B cell (primary cell): Measurements from ENCODE around the gene HECA. TPM values are rescaled to one million over a fixed set of nuclear protein-coding genes. Genes with fewer than 3 reads are reported as not detected.

Experiments used
- ATAC-seq: fragments of 200-7000 bp; cut with Tn5 transposase; one replicate; pipeline ENCODE4 v1.10.0; 2021; ENCODE audit warnings: low read depth, mild to moderate bottlenecking, moderate number of reproducible peaks, moderate library complexity
- CTCF ChIA-PET: fragments of 350-600 bp; sonication (Branson Sonifier 250); formaldehyde crosslinking; loops from one replicate; lab custom pipeline; 2021; ENCODE audit warnings: antibody characterized with exemption, inconsistent platforms; lab: Charles Lee
- POLR2A ChIA-PET: fragments of 350-600 bp; sonication (Branson Sonifier 250); formaldehyde crosslinking; loops from one replicate; lab custom pipeline; 2021; ENCODE audit warnings: antibody characterized with exemption; lab: Charles Lee
- DNase-seq: peaks from one replicate; pipeline ENCODE4 v3.0.0; 2013
- H2AFZ ChIP-seq: 2 replicates; pipeline ENCODE4 v1.6.1; 2012; ENCODE audit warnings: mild to moderate bottlenecking, low read depth, low read length; ENCODE audit not compliant: insufficient read depth, poor library complexity, severe bottlenecking
- H3K27ac ChIP-seq, 2 donors: 1 replicate in 1 of 2; 2 replicates in 1 of 2; pipeline ENCODE4 v1.5.1; 2012 to 2013; ENCODE audit warnings: low read length in 2 of 2, mild to moderate bottlenecking in 2 of 2, moderate library complexity in 1 of 2
- H3K27me3 ChIP-seq, 4 experiments: fragments of 200-600 bp in 1 of 4; sonication (generic) in 1 of 4; replicated peaks in 1 of 4; 1 replicate in 2 of 4; 2 replicates in 2 of 4; pipeline versions ENCODE4 v1.6.1 to v1.7.0; 2013 to 2016; ENCODE audit warnings: low read length in 3 of 4, mild to moderate bottlenecking in 2 of 4, mixed read lengths in 1 of 4, moderate library complexity in 1 of 4; ENCODE audit not compliant: insufficient read depth in 4 of 4, control insufficient read depth in 3 of 4; ENCODE audit errors: control extremely low read depth in 1 of 4
- H3K36me3 ChIP-seq, 2 experiments: replicated peaks in 1 of 2; 1 replicate in 1 of 2; 2 replicates in 1 of 2; pipeline versions ENCODE4 v1.6.1 to v1.7.1; 2013; ENCODE audit warnings: low read length in 1 of 2; ENCODE audit not compliant: insufficient read depth in 2 of 2, control insufficient read depth in 1 of 2; ENCODE audit errors: control extremely low read depth in 1 of 2, extremely low read depth in 1 of 2
- H3K4me1 ChIP-seq, 2 donors: fragments of 200-600 bp in 1 of 2; sonication (generic) in 1 of 2; 1 replicate in 1 of 2; 2 replicates in 1 of 2; pipeline versions ENCODE4 v1.5.1 to v1.6.1; 2013 to 2017; ENCODE audit warnings: low read length in 2 of 2; ENCODE audit not compliant: control insufficient read depth in 2 of 2, insufficient read depth in 2 of 2
- H3K4me2 ChIP-seq: replicated peaks from 2 replicates; pipeline ENCODE3; 2012; ENCODE audit warnings: mild to moderate bottlenecking, low read depth, low read length; ENCODE audit not compliant: poor library complexity, severe bottlenecking
- H3K4me3 ChIP-seq, 5 experiments: fragments of 200-600 bp in 1 of 5; sonication (generic) in 1 of 5; 1 replicate in 3 of 5; 2 replicates in 2 of 5; pipeline versions ENCODE4 v1.5.1 to v1.7.0; 2011 to 2016; ENCODE audit warnings: low read length in 4 of 5, mild to moderate bottlenecking in 4 of 5, low read depth in 2 of 5, control low read depth in 1 of 5, moderate library complexity in 1 of 5; ENCODE audit not compliant: insufficient read depth in 1 of 5; ENCODE audit errors: control extremely low read depth in 1 of 5, extremely low read depth in 1 of 5
- H3K79me2 ChIP-seq: fragments of 200-600 bp; sonication (generic); one replicate; pipeline ENCODE4 v1.6.0; 2016; ENCODE audit warnings: low read length; ENCODE audit not compliant: control insufficient read depth, insufficient read depth
- H3K9ac ChIP-seq: fragments of 200-600 bp; sonication (generic); 2 replicates; pipeline ENCODE4 v1.6.1; 2017; ENCODE audit warnings: mild to moderate bottlenecking, low read length, moderate library complexity
- H3K9me3 ChIP-seq, 3 donors: one replicate each; pipeline versions ENCODE4 v1.6.1 to v1.7.1; 2013; ENCODE audit warnings: low read length in 2 of 3; ENCODE audit not compliant: control insufficient read depth in 2 of 3, insufficient read depth in 1 of 3; ENCODE audit errors: control extremely low read depth in 1 of 3
- H4K20me1 ChIP-seq: 2 replicates; pipeline ENCODE4 v1.6.0; 2012; ENCODE audit warnings: mild to moderate bottlenecking, low read length; ENCODE audit not compliant: insufficient read depth, control insufficient read depth, poor library complexity, severe bottlenecking
- H3K27ac Mint-ChIP-seq: one replicate; pipeline ENCODE4 v1.8.0; 2021; ENCODE audit warnings: mixed read lengths
- H3K27me3 Mint-ChIP-seq: one replicate; pipeline ENCODE4 v1.8.0; 2021; ENCODE audit warnings: mixed read lengths
- H3K4me1 Mint-ChIP-seq: one replicate; pipeline ENCODE4 v1.8.0; 2021; ENCODE audit warnings: mixed read lengths
- H3K4me3 Mint-ChIP-seq: one replicate; pipeline ENCODE4 v1.8.0; 2021; ENCODE audit warnings: mixed read lengths
- H3K9me3 Mint-ChIP-seq: one replicate; pipeline ENCODE4 v1.8.0; 2022; ENCODE audit warnings: mixed read lengths; ENCODE audit not compliant: insufficient read depth
- EZH2 ChIP-seq: IDR thresholded peaks from 2 replicates; pipeline ENCODE4 v1.6.1; 2012; ENCODE audit warnings: borderline replicate concordance, low read depth, mild to moderate bottlenecking, moderate library complexity, low read length; ENCODE audit not compliant: insufficient read depth, poor library complexity, severe bottlenecking
- WGBS: methylation state at CpG from one replicate; pipeline ENCODE4 v1.1.5; 2013; ENCODE audit warnings: missing lambda C conversion rate; ENCODE audit not compliant: insufficient coverage; 5-methylcytosine and 5-hydroxymethylcytosine counted together
- intact Hi-C: fragments of 100-400 bp; cut with micrococcal nuclease; formaldehyde crosslinking; loops from one replicate; pipeline ENCODE4 v1.10.0; 2022
- polyA plus RNA-seq: library from polyadenylated mRNA; depleted of rRNA; stranded (reverse); fragments of >200 nt; gene quantifications from 2 replicates; pipeline ENCODE4 v1.2.3, GENCODE V29; 2012
- total RNA-seq, 2 donors: library from RNA; stranded (reverse); fragments of 120-200 nt in 1 of 2; gene quantifications; 1 replicate in 1 of 2; 2 replicates in 1 of 2; pipeline versions ENCODE4 v1.2.3 to v1.2.4, GENCODE V29; 2013 to 2022
- TF ChIP-seq, protein P1 (sequence below): fragments of 200-600 bp; IDR thresholded peaks from one replicate; pipeline ENCODE4 v1.8.0; 2022; ENCODE audit warnings: antibody characterized with exemption, mild to moderate bottlenecking

Gene HECA
- total and polyA plus RNA-seq, 2 donors (not counting 1 experiment from before 2014, with no cell fraction given), result 19.2 to 50.4 TPM

DNA sequence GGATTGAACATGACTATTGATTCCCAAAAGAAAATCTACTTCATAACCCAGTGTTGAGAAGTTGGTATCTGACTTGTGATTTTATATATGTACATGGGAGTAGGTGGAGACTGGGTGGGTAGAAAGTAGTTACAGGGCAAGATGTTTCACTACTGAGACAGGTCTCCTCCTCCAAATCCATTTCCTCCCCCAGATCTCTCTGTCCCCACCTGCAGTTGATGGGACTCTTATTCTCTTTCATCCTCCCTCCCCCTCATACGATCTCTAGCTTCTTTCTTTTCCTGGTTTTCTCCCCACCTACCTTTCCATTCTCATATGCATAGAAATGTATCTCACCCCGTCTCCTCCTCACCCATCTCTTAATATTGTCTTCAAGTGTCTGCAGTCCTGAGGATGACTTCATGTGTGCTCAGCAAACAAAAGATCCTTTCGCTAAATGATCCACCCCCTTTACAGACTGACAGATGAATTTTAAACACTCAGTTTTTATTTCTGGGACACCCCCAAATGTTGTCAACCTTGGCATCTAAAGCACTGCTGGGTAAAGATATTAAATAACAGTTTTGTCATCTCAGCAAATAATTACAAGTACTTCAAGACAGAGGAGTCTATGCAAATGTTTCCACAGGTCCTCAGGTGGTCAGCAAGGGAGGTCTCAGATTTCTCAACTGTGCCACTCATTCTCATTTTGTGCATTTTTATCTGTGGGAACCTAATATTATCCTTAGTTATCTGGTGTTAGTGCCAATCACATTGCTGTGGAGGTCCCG lies 18.7 kb upstream of the HECA start:
- Histone ChIP-seq H3K9ac (no peak overlapping the region), H3K4me1 (no peaks in the 10 kb centered on the region), H3K79me2 (no peaks in the 10 kb centered on the region), H3K36me3 (no peaks in the 10 kb centered on the region), H4K20me1 (no peaks in the 10 kb centered on the region), H3K9me3 (peaks cover 1 to 23% (median 21%) of the 10 kb centered on the region in 3 donors), H3K27ac (no peak overlapping the region), H3K27me3 (no peaks in the 10 kb centered on the region), H3K4me3 (no peak overlapping the region), H3K4me2 (no peak overlapping the region), H2AFZ (no peak overlapping the region)
- no peaks in the 10 kb centered on the region for H3K4me1 Mint-ChIP-seq
- intact Hi-C loops, result no loop called here
- 72% methylated on average over 4 of the region's 4 CpGs for WGBS
- H3K27me3 Mint-ChIP-seq, result peaks cover 9% of the 10 kb centered on the region
- no peak overlapping the region for H3K4me3 Mint-ChIP-seq
- H3K27ac Mint-ChIP-seq, result no peak overlapping the region
- no peak for DNase-seq
- ATAC-seq, result no peak
- CTCF ChIA-PET, result interaction anchor here (2.7 kb wide), 1 partner anchor 248 kb away, joined by 6 read pairs; no protein-coding TSS in a partner anchor
- TF ChIP-seq, protein P1, sequence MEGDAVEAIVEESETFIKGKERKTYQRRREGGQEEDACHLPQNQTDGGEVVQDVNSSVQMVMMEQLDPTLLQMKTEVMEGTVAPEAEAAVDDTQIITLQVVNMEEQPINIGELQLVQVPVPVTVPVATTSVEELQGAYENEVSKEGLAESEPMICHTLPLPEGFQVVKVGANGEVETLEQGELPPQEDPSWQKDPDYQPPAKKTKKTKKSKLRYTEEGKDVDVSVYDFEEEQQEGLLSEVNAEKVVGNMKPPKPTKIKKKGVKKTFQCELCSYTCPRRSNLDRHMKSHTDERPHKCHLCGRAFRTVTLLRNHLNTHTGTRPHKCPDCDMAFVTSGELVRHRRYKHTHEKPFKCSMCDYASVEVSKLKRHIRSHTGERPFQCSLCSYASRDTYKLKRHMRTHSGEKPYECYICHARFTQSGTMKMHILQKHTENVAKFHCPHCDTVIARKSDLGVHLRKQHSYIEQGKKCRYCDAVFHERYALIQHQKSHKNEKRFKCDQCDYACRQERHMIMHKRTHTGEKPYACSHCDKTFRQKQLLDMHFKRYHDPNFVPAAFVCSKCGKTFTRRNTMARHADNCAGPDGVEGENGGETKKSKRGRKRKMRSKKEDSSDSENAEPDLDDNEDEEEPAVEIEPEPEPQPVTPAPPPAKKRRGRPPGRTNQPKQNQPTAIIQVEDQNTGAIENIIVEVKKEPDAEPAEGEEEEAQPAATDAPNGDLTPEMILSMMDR, result no peak
- TF ChIP-seq EZH2, result no peak
- H3K9me3 Mint-ChIP-seq, result peaks cover 12% of the 10 kb centered on the region
- POLR2A ChIA-PET, result no interaction called here

DNA sequence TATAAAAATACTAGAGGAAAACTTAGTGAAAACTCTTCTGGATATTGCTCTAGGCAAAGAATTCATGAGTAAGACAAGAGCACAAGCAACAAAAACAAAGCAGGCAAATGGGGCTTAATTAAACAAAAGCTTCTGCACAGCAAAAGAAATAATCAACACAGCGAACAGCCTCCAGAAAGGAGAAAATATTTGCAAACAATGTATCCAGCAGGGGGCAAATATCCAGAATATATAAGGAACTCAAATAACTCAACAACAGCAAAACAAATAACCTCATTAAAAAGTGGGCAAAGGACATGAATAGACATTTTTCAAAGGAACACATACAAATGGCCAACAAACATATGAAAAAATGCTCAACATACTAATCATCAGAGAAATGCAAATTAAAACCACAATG lies 17.1 kb upstream of the HECA start:
- Mint-ChIP-seq H3K4me3 (no peak overlapping the region), H3K27ac (no peak overlapping the region), H3K4me1 (peaks cover 2% of the 10 kb centered on the region), H3K27me3 (peaks cover 9% of the 10 kb centered on the region), H3K9me3 (peaks cover 13% of the 10 kb centered on the region)
- Histone ChIP-seq H3K4me3 (no peak overlapping the region), H3K9ac (no peak overlapping the region), H3K27me3 (no peaks in the 10 kb centered on the region), H3K36me3 (no peaks in the 10 kb centered on the region), H3K9me3 (peaks cover 1 to 23% (median 21%) of the 10 kb centered on the region in 3 donors), H3K27ac (no peak overlapping the region), H3K4me1 (peaks cover 0 to under 1% of the 10 kb centered on the region in 2 donors), H4K20me1 (no peaks in the 10 kb centered on the region), H2AFZ (no peak overlapping the region), H3K4me2 (no peak overlapping the region), H3K79me2 (no peaks in the 10 kb centered on the region)
- DNase-seq (no peak), ATAC-seq (no peak)
- intact Hi-C loops, result no loop called here
- no peak for TF ChIP-seq EZH2
- TF ChIP-seq, protein P1, result no peak
- POLR2A ChIA-PET, result no interaction called here
- WGBS, result no CpG with 5 or more reads among the region's 1 CpG
- CTCF ChIA-PET, result interaction anchor here (1.4 to 2.7 kb wide), 2 partner anchors 129 to 247 kb away, joined by 3 to 6 read pairs; partner anchors contain the start of gene REPS1
